HG03196 (cell line): Measurements from ENCODE around the gene RNASE4.
"Not testable (repeated sequence)": the region's sequence is repeated elsewhere in the genome, so short reads cannot be mapped to it uniquely, and the experiment has no call there.

ENCODE experiments used
- ATAC-seq: cut with Tn5 transposase; IDR thresholded peaks from one replicate; pipeline ENCODE4 v1.9.1; 2021; ENCODE audit not compliant: unreplicated experiment

RNASE4 gene

DNA sequence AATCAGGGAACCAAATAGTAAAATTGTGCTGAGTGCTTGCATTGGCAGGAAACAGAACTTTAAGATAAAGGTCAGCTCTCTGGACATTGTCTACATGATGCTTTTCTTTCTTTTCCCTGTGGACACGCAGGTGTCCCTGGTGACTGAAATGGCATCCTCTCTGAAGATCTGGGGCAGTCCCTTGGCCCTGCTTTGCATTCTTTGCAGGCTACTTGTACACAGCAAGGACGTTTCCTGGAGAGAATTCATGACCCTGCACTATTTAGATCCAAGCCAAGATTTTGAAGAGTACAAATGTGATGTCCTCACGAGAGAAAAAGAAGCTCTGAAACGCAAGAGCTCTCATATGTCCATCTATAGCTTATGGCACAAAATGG lies 50.1 kb downstream of the RNASE4 start:
- ATAC-seq: no peak

DNA sequence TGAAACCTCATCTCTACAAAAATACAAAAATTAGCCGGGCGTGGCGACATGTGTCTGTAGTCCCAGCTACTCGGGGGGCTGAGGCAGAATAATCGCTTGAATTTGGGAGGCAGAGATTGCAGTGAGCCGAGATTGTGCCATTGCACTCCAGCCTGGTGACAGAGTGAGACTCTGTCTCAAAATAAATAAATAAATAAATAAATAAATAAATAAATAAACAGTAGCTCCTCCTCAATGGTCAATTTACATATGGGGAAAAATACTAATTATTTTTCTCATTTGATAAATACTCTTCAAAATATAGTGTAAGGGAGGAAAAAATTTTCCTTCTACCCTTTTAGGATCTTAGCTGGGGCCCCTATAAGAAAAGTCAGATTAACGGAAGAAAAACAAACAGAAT lies 53.9 kb downstream of the RNASE4 start:
- ATAC-seq: not testable (repeated sequence)

- ATAC-seq: no peak
These were observed 57.8 kb downstream of the RNASE4 start for GRCh38 chr14:20742132-20742531.

DNA sequence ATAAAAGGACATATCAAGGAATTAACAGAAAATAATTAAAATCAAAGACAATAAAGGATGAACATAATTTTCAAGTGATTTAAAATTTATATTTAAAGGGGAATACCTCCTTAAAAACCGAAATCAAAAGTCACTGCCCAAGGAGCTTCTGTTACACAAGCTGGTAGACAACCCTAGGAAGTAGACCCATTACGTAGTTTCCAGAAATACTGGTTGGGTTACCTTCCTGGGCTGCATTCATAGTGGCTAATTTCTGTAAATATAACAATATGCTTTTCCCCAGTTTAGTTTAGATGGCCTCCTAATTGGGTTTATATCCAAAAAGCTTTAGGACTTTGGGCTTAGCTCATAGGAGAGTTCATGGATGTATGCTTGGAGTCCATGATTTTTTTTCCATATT lies 59.2 kb downstream of the RNASE4 start:
- no peak for ATAC-seq

DNA sequence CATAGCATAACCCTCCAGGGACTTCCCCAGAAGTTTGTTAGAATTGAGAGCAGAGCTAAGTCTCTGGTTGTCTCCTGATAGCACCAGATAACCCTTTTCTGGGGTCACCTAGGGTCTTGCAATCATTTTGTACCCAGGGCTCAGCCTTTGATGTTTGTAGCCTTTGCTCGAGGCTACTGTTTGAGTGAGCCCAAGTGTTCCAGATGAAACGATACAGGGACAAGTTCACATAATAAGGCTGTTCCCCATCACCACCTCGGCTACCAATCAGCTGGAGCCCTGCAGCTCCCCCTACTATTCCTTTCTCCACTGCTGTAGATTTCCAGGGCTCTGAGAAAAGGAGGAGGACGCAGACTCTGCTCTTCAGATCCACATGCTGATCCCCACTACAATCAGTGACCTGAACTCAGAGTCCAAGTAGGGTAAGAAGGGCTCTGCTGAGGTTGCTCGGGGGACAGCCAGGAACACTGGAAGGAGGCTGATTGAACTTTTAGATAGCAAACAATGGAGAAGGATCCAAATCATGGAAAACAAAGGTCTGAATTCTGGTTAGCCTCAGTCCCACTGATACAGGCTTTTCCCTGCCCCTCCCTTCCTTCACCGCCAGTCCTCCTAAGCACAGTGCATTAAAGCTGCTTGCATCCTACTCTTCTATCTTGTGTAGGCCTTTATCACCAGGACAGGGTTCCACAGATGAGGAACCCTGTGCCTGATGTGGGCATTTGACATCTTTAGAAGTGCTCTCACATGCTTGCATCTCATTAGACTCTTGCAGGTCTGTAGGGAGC lies 61.4 kb downstream of the RNASE4 start, which contains the start of gene EDDM3A:
EDDM3A (plus strand) TSS at position 317 of the 788 bp plus-strand sequence. CDS start 1,694 bp downstream, outside the sequence.
- ATAC-seq: no peak

GRCh38 chr14:20746566-20746965 lies 62.2 kb downstream of the RNASE4 start:
- ATAC-seq: no peak

- no peak for ATAC-seq
These were observed 64.1 kb downstream of the RNASE4 start for GRCh38 chr14:20748439-20748838.

DNA sequence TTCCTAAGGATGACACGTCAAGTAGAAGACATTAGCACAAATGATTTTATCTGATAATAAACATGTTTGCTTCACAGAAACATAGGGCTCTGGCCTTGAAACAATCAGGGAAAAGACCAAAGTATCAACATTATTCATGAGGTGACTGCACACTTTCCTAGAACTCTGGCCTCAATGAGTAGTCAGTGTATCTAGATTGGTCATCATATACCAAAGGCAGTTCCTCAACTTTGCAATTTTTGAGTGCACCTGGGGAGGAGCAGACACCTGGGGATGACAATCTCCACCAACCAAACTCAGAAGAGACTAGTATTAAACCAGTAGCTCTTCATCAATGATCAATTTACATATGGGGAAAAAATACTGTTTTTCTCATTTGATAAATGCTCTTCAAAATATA lies 65.8 kb downstream of the RNASE4 start:
- ATAC-seq: no peak
